ENCODE data around the gene GET4. TPM values are rescaled to one million over a fixed set of nuclear protein-coding genes. Genes with fewer than 3 reads are reported as not detected.

The GET4 gene
- total RNA-seq, 1 experiment from 2014 or later = 44.8 TPM

GRCh38 chr7:849145-849544, 27.2 kb upstream of the GET4 start (continued):
- TF ChIP-seq SP1 (IDR thresholded peaks at IDR 0.05; ENCODE audit: low read depth) (no peak), JUND (IDR thresholded peaks at IDR 0.05) (no peak), FOSL1 (IDR thresholded peaks at IDR 0.05; ENCODE audit: low read depth) (no peak), EZH2phosphoT487 (IDR thresholded peaks at IDR 0.05; ENCODE audit: borderline replicate concordance) (no peak), SRF (IDR thresholded peaks at IDR 0.05; ENCODE audit: low read depth) (no peak), RAD21 (IDR thresholded peaks at IDR 0.05; ENCODE audit: low read depth) (no peak), REST (IDR thresholded peaks at IDR 0.05; ENCODE audit: low read depth) (no peak)

- intact Hi-C loops (cut with micrococcal nuclease) = no loop called here
- H3K9me2 ChIP-seq (ENCODE audit: insufficient read depth) = no peaks in the 10 kb centered on the region
- no peak overlapping the region for H3K27ac ChIP-seq (ENCODE audit: low read depth, low read length)
- H3K36me3 ChIP-seq (ENCODE audit: control insufficient read depth in 1 of 2, insufficient read depth in 2 of 2, low read length in 2 of 2) = peaks cover 23 to 44% of the 10 kb centered on the region in 2 experiments
- no peaks in the 10 kb centered on the region for H3K9me3 ChIP-seq (ENCODE audit: control insufficient read depth in 1 of 2, insufficient read depth in 1 of 2, low read depth in 1 of 2, low read length in 2 of 2)
- peaks cover 6 to 16% of the 10 kb centered on the region in 2 experiments; a peak in 3 of 4 replicates for H3K4me1 ChIP-seq (ENCODE audit: control insufficient read depth in 1 of 2, insufficient read depth in 2 of 2, low read length in 2 of 2)
- H3K79me2 ChIP-seq (ENCODE audit: insufficient read depth, low read length) = peaks cover 66% of the 10 kb centered on the region
- BruUV-seq (replicated peaks) = no TSS peak
- no peak overlapping the region for H3K4me2 ChIP-seq (ENCODE audit: low read length)
- ChIA-PET POLR2A (no interaction called here), RAD21 (ENCODE audit: low non-redundant PET in 1 of 2, low total read pairs in 2 of 2, uncharacterized antibody in 2 of 2, unreplicated experiment in 2 of 2) (no interaction called here), CTCF (no interaction called here)
- TF ChIP-seq ELF1 (IDR thresholded peaks at IDR 0.05; ENCODE audit: borderline replicate concordance, low read depth) (no peak), CEBPB (IDR thresholded peaks at IDR 0.05; ENCODE audit: low read depth) (no peak), CBX3 (IDR thresholded peaks at IDR 0.05; ENCODE audit: low read depth) (no peak), TCF7L2 (IDR thresholded peaks at IDR 0.05; ENCODE audit: borderline replicate concordance, extremely low read depth, insufficient read depth, insufficient read length) (no peak), POLR2AphosphoS5 (IDR thresholded peaks at IDR 0.05; ENCODE audit: low read depth, low read length) (no peak), SP1 (IDR thresholded peaks at IDR 0.05; ENCODE audit: low read depth) (no peak), ATF3 (IDR thresholded peaks at IDR 0.05) (no peak), ZFX (IDR thresholded peaks at IDR 0.05) (no peak), POLR2A (IDR thresholded peaks at IDR 0.05; ENCODE audit: borderline replicate concordance, extremely low read depth, insufficient read depth, insufficient read length) (no peak), FOSL1 (IDR thresholded peaks at IDR 0.05; ENCODE audit: low read depth) (no peak)
- H2AFZ ChIP-seq (ENCODE audit: low read depth, low read length, poor library complexity, severe bottlenecking) = no peak overlapping the region
- no peaks in the 10 kb centered on the region for H3K27me3 ChIP-seq (ENCODE audit: insufficient read depth, low read length)
- ATAC-seq (no peak), DNase-seq (ENCODE audit: low read depth, low spot score) (no peak)
- H4K20me1 ChIP-seq (ENCODE audit: insufficient read depth) = no peaks in the 10 kb centered on the region
- no peak overlapping the region for H3K9ac ChIP-seq (ENCODE audit: low read length)
- no peak overlapping the region for H3K4me3 ChIP-seq (replicated peaks in 1 of 2; ENCODE audit: low read depth in 1 of 2, low read length in 2 of 2)
These were observed 26.6 kb upstream of the GET4 start for GRCh38 chr7:849781-850180.
